Ecto neural progenitor cell (in vitro differentiated cells): Measurements from ENCODE around the gene KLHDC9.

Experiments used
- DNase-seq: peaks from one replicate; pipeline ENCODE4 v3.0.0-alpha.2; 2018; ENCODE audit warnings: low spot score

KLHDC9 gene

GRCh38 chr1:161132410-161133219, 34.5 kb downstream of the KLHDC9 start, which contains the start of gene DEDD:
DEDD (minus strand) TSS chr1:161132667; CDS start chr1:161124462, 8,205 bp downstream.
- peak; percentile 95 for DNase-seq

DNA sequence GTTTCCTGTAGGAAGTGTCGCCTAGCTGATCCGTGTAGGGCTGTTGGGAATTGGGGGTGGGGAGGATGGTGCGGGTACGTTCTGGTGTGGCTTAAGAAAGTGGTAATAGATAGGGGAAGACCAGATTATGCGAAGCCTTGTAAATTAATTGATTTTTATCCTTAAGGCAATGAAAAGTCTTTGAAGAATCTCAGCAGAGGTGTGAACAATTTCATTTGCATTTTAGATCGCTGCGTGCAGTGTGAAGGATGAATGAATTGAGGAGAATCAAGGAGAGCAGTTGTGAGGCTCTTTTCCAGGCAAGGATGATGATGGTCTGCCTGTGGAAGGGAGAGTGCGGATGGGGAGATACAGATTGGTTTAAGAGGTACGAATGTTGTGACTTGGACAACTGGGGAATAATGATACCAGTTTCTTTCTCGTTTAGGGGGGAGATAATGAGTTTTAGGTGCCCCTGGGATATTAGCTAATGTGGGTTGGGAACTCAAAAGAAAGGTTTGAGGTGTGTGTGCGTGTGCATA, 35.1 kb downstream of the KLHDC9 start:
- DNase-seq = no peak

DNA sequence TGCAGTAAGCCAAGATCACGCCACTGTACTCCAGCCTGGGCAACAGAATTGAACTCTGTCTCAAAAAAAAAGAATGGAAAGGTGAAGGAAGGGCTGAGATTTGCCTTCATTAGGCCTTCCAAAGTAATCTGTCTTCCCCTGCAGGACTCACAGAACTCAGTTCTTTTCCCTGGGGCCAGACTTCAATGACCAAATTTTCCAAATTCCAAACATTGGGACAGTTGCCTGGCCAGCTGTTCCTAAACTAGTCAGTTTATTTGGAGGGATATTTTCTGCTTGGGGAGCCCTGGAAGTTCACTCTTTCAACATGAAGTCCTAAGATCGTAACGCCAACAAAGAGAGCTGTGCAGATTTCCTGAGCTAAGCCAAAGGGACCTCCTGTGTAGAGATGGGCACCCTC, 39.7 kb downstream of the KLHDC9 start:
- DNase-seq = no peak

GRCh38 chr1:161138431-161138830, 40.3 kb downstream of the KLHDC9 start:
- DNase-seq = no peak

- no peak for DNase-seq
Measured at GRCh38 chr1:161139766-161140165, 41.6 kb downstream of the KLHDC9 start.

- no peak for DNase-seq
Measured at GRCh38 chr1:161140755-161141400, 42.7 kb downstream of the KLHDC9 start.

GRCh38 chr1:161145832-161146231, 47.7 kb downstream of the KLHDC9 start:
- no peak for DNase-seq
